ENCODE measurements around the gene IL1R2.
A peak's percentile ranks its signal among the peaks of the same experiment; 100 is the strongest.
"Not testable (repeated sequence)": the region's sequence is repeated elsewhere in the genome, so short reads cannot be mapped to it uniquely, and the experiment has no call there.

IL1R2 gene

GRCh38 chr2:102000813-102001766 is 9.3 kb downstream of the IL1R2 start:
- no peak for DNase-seq

- DNase-seq = peak; percentile 42
Observed at GRCh38 chr2:102001767-102002142, 10.0 kb downstream of the IL1R2 start.

GRCh38 chr2:102002228-102002627 is 10.5 kb downstream of the IL1R2 start:
- DNase-seq = no peak

GRCh38 chr2:102002909-102003308 is 11.1 kb downstream of the IL1R2 start:
- DNase-seq = not testable (repeated sequence)

GRCh38 chr2:102003696-102004095 is 11.9 kb downstream of the IL1R2 start:
- DNase-seq = no peak

DNA sequence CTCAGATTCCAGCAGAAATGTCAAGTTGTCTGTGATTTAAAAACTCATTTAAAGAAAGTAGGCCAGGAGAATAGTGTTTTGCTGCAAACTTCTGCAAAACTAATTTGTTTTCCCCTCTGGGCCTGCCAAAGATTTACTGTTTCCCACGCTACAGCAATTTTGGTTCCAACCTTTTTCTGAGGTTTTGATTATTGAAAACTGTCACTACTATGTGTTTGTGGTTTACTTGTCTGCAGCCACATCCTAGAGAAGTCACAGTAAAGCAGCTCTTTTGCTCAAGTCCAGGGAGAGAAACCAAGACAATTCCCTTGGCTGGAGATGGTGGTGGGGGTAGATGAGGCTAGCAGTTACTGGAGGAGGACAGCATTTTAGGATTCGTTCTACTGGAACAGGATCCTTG is 12.8 kb downstream of the IL1R2 start:
- no peak for DNase-seq

- DNase-seq = no peak
Observed at GRCh38 chr2:102005449-102005848, 13.7 kb downstream of the IL1R2 start.

- peak; percentile 81 for DNase-seq
Observed at GRCh38 chr2:102005989-102006885, 14.5 kb downstream of the IL1R2 start.

- no peak for DNase-seq
Observed at GRCh38 chr2:102006886-102007278, 15.1 kb downstream of the IL1R2 start.

GRCh38 chr2:102008490-102008889 is 16.7 kb downstream of the IL1R2 start:
- no peak for DNase-seq

- no peak for DNase-seq
Observed at GRCh38 chr2:102009557-102009956, 17.8 kb downstream of the IL1R2 start.

DNA sequence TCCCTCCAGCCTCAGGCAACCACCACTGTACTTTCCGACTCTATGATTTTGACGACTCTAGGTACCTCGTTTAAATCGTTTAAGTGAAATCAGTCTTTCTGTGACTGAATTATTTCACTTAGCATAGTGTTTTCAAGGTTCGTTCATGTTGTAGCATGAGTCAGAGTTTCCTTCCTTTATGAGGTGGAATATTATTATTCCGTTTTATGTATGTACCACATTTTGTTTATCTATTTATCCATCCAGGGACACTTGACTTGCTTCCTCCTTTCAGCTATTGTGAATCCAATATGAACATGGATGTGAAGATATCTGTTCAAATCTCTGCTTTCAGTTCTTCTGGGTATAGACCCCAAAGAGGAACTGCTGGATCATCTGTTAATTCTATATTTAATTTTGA is 19.1 kb downstream of the IL1R2 start:
- DNase-seq = no peak

DNA sequence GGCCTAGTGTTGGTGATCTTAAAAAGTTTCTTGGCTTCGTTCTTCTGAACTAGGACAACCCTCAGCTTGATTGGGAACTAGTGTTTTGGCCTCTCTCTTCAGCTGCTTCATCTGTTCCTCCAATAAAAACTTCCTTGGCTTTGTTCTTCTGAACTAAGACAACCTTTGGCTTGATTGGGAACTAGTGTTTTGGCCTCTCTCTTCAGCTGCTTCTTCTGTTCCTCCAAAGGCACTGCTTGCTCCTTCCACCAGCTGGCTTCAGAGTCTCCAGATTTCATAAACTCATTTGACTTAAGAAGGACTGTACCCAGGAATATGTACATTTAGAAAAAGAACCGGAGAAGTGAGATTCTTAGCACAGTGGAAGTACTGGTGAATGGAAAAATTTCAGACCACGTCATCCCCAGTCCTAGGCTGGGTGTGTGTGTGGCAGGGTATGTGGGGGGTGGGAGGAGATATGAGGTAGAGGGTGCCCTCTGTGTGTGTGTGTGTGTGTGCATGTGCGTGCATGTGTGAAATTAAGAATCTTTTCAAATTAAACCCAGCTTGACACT is 20.4 kb downstream of the IL1R2 start:
- no peak for DNase-seq

DNA sequence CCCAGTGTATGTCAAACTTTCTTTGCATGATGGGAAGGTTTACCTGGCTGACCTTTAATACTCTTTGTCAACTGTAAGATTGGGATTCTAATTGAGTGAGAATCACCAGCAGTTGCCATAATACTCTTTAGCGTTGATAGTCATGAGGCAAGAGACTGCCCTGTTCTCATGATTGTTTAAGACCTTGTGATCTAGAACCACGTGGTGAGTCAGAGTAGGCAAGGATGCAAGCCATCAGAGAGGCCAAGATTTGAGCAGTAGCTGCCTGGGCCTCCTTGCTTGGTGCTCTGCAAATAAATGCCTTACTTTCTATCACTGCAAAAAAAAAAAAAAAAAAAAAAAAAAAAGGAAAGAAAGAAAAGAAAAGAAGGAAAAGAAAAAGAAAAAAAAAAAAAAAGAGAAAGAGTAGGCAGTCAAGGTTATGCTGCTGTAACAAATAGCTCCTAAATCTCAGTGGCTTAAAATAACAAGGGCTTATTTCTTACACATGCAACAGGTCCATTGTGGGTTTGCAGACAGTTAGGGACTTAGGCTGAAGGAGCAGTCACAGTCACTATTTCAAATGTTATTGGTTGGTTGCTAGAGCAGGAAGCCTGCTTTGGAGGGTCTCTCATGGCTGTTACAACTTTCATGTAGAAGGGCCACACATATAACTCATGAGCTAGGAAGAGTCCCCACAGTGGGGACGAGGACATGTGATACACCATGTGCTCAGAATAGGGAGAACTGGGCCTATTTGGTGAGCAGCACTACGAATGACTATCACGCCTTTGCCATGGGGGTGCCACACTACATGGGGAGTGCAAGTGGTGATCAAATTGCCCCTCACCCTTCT is 21.7 kb downstream of the IL1R2 start:
- no peak for DNase-seq

GRCh38 chr2:102014041-102014345 is 22.2 kb downstream of the IL1R2 start:
- DNase-seq = no peak

DNA sequence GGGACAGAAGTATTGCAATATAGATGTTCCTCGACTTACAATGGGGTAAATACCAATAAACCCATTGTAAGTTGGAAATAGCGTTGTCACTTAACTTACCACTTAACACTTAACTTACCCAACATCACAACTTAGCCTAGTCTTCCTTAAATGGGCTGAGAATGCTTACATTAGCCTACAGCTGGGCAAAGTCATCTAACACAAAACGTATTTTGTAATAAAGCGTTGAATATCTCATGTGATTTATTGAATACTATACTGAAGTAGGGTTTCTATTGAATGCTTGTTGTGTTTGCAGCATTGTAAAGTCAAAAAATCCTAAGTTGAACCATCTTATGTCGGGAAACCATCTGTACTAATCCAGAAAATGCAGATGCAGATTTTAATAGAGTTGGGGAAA is 23.6 kb downstream of the IL1R2 start:
- no peak for DNase-seq

GRCh38 chr2:102016399-102016955 is 24.7 kb downstream of the IL1R2 start:
- DNase-seq = peak; percentile 76

- no peak for DNase-seq
Observed at GRCh38 chr2:102018823-102019445, 27.2 kb downstream of the IL1R2 start.

- DNase-seq = peak; percentile 87
Observed at GRCh38 chr2:102020596-102021170, 28.9 kb downstream of the IL1R2 start.

GRCh38 chr2:102021779-102022178 is 30.0 kb downstream of the IL1R2 start:
- DNase-seq = no peak

GRCh38 chr2:102022884-102023539 is 31.3 kb downstream of the IL1R2 start:
- no peak for DNase-seq
